IPS-NIHi7 (cell line): ENCODE data around the gene SNAI3.
A peak's percentile ranks its signal among the peaks of the same experiment; 100 is the strongest.

Source experiments
- DNase-seq: peaks from one replicate; pipeline ENCODE4 v3.0.0; 2012; ENCODE audit warnings: mixed read lengths; ENCODE audit errors: extremely low spot score

The SNAI3 gene

GRCh38 chr16:88651276-88651988 is 34.9 kb downstream of the SNAI3 start:
- no peak for DNase-seq

- DNase-seq = peak; percentile 93
These were observed 35.5 kb downstream of the SNAI3 start, which contains the start of gene CYBA for GRCh38 chr16:88650749-88651275. Gene CYBA, minus strand, starts transcription at chr16:88651053. Its CDS starts 40 bp downstream, at chr16:88651013.

DNA sequence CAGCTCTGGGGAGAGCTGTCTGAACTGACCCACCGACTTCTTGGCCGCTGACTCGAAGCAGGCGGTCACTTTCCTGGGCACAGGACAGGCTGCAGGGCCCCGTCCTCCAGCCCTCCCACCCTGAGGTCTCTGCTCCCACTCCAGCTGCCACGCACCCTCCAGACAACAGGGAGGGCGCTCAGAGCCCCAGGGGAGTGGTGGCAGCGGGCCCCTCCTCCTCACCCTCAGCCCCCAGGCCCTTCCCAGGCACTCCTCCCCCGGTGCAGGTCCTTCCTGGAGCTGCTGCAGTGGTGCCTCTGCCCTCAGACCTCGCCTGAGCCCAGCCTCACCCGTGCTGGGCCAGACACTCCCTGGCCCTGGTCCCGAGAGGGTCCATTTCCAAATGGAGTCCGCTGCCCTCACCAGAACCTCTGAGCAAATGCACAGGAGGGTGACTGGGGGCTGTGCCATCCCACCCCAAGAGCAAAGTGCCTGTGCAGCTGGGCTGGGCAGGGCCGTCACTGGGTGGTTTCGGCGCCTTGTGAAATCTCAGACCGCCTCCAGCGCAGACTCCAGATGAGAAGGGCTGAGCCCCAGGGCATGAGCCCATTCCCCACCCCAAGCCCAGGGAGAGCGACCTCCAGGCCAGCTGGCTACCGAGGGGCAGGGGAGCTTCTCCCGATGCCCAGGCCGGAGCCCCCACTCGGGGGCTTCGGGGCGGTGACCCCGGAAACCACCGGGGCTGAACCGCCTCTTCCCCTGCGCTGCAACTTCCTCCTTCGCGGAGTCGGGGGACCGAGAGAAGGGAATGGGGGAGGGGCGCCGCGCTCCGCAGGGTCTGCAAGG is 36.2 kb downstream of the SNAI3 start:
- no peak for DNase-seq

- no peak for DNase-seq
These were observed 36.9 kb downstream of the SNAI3 start for GRCh38 chr16:88649195-88649923.

- no peak for DNase-seq
These were observed 38.9 kb downstream of the SNAI3 start for GRCh38 chr16:88647178-88648070.

- DNase-seq = no peak
These were observed 39.8 kb downstream of the SNAI3 start for GRCh38 chr16:88646345-88647034.

- DNase-seq = no peak
These were observed 40.4 kb downstream of the SNAI3 start for GRCh38 chr16:88645941-88646340.

DNA sequence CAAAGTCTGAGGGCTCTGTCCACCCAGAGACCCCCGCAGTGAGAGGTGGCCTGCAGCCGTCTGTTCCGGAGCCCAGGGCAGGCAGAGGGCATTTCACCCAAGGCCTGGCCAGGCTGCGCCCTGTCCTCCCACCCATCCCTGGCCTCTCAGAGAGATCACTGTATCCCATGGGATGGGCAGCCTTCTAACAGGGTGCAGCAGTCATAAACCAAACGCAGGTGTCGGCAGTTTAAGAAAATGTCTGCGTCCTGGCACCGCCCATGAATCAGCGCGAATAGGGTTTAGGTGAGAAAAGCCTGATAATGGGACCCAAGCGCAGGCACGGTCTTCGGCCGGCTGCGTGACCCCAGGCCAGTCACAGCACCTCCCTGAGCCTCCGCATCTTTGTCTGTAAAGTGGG is 40.9 kb downstream of the SNAI3 start:
- DNase-seq = no peak

DNA sequence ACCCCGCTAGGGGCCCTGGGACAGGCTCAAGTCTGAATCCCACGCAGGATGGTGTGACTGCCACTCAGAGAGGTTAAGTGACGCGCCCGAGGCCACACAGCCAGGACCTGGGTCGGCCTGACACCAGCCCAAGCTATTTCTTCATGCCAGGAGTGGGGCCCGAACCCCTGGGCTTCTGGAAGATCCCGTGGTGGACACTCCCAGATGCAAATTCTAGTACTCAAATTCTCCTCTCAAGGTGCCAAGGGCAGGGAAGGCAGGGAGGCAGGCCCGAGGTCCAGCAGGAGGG is 42.7 kb downstream of the SNAI3 start:
- no peak for DNase-seq

DNA sequence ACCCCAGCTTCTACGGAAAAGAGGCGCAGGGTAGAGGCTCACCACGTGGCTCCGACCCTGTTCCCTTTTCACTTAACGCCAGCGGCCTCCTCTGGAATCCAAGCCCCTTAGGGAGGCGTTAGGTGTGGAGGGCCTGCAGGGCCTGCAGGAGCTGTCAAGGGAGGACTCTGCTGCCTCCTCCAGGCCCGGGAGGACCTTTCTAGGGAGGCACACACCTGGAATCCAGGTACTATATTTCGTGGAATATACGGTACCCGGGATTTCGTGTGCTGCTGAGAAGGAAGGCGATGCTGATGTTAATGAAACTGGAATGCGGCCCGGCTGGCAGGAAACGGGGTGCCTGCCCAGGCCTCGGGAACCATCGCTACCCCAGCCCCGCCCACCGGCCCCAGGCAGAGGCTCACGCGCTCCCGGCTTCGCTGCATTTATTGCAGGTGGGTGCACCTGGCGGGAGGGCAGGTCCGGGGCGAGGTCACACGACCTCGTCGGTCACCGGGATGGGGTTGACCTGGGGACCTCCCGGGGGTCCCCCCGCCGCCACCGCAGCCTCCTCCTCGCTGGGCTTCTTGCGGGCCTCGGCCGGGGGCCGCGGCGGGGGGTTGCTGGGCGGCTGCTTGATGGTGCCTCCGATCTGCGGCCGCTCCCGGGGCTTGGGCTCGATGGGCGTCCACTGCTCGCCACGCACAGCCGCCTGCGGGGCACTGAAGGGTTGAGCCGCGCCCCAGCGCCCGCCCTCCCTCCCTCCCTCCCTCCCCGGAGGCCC is 43.2 kb downstream of the SNAI3 start:
- DNase-seq = no peak

DNA sequence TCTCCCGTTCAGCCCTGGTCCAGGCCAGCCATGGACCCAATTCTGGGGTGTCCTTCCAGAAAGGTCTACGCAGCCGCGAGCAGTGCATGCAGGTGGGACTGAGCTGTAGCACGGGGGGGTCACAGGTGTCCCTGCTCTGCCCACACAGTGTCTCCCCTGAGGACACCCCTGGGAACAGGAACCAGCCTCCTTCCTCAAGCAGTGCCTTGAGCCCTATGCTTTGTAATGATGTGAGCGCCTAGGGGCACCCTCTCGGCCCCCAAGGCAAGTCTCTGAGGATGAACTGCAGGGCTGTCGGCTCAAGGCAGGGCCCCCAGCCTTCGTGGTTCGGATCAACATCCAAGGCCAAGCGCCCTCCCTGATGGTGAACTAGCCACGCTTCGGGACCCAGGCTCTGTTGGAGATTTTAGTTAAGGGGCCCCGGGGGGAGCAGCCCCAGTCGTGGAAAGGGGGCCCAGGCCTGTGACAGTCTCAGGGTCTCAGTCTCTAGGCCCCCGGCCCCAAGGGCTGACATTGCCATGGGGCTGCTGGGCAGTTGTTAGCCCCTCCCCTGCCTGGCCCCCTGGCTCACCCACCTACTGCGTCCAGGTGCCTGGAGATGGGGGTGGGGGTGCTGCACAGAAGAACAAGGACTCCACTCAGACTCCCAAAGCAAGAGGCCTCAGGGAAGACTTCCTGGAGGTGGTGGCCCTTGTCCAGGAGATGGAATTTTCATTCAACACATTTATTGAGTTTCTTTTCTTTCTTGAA is 45.6 kb downstream of the SNAI3 start:
- no peak for DNase-seq

GRCh38 chr16:88640039-88640495 is 46.2 kb downstream of the SNAI3 start:
- DNase-seq = no peak

DNA sequence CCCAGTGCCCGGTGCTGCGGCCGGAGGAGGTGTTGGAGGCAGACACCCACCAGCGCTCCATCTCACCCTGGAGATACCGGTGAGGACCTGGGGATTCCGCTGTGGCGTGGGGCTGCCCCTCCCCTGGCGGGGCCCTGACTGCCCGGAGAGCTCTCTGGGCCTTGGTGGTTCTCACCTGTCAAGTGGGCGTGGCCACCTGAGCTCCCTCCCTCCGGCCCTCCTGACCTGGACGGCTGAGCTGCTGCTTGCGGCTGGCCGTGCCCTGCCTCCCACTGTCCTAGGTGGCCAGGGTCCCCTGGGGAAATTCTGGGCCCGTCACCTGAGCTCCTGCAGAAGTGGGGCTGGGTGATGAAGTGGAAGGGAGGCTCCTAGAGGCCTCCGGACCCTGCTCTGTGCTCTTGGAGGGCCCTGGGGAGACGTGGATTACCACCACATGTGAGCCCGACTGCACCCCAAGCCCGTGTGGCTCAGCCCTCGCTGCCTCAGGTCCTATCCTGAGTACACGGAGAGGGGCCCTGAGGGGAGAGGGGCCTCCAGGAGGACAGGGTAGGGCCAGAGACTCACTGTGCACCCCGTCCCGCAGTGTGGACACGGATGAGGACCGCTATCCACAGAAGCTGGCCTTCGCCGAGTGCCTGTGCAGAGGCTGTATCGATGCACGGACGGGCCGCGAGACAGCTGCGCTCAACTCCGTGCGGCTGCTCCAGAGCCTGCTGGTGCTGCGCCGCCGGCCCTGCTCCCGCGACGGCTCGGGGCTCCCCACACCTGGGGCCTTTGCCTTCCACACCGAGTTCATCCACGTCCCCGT is 46.9 kb downstream of the SNAI3 start:
- DNase-seq = peak; percentile 84

DNA sequence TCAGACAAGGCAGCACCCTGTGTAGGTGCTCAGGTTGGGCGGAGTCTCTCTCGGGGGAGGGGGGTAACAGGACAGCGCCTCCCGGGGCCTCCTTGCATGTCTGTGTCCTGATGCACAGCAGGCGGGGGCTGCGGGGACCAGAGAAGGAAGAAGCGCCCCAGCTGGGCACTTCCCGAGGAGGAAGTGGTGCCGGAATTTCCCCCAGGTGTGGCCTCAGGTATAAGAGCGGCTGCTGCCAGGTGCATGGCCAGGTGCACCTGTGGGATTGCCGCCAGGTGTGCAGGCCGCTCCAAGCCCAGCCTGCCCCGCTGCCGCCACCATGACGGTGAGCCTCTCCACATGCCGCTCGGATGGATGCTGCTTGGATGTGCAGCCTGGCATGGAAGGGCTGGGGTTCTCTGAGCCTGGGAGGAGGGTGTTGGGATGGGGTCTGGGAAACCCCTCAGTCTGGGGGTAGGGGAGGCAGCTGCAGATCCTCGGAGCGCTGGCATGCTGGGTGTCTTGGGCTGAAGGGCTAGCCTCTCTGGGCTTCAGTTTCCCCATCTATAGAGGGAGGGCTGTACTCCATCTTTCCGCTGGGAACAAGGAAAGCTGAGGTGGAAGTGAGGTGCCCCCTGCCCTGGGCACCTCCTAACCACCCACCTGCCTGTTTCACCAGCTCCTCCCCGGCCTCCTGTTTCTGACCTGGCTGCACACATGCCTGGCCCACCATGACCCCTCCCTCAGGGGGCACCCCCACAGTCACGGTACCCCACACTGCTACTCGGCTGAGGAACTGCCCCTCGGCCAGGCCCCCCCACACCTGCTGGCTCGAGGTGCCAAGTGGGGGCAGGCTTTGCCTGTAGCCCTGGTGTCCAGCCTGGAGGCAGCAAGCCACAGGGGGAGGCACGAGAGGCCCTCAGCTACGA is 47.7 kb downstream of the SNAI3 start, which contains the start of gene IL17C:
IL17C (plus strand) TSS at position 250 of the 908 bp plus-strand sequence; CDS start at position 320, 70 bp downstream.
- no peak for DNase-seq

DNA sequence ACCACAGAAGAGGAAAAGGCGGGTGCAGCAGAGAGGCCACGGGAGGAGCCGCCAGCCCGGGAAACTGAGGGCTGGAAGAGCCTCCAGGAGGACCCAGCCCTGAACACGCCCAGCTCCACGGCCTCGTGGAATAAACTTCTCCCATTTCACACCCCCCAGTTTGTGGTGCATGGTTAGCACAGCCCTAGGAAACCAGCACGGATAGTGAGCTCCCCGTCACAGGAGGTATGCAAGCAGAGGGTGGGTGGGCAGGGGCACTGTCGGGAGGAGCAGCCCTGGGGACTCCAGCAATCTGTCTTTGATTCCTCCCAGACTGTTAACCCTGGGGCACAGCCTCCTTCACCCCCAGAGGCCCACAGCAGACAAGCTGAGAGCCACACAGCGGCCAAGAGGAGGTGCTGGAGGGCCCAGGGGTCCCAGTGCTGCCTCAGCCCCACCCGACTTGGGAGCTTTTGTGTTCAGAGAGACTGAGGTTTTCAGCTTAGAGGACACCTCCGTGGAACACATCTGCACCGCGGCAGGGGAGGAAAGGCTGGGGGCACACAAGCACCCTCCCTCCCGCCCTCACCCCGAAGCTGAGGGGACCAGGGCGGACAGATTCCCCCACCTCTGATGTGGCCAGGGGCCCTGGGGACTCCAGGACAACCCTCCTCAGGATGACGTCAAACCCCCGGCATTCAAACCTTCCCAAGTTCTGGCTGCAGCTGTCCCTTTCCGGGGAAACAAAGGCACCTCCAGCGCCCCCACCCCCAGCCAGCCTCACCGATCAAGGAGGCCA is 49.6 kb downstream of the SNAI3 start:
- DNase-seq = no peak

- DNase-seq = no peak
These were observed 50.5 kb downstream of the SNAI3 start for GRCh38 chr16:88635671-88636319.
